ENCODE measurements around the gene TAS2R1. TPM values are rescaled to one million over a fixed set of nuclear protein-coding genes. Genes with fewer than 3 reads are reported as not detected.

The TAS2R1 gene, protein sequence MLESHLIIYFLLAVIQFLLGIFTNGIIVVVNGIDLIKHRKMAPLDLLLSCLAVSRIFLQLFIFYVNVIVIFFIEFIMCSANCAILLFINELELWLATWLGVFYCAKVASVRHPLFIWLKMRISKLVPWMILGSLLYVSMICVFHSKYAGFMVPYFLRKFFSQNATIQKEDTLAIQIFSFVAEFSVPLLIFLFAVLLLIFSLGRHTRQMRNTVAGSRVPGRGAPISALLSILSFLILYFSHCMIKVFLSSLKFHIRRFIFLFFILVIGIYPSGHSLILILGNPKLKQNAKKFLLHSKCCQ
- polyA plus RNA-seq (2011; rRNA removed) (0.06 and 0.54 TPM in 2 replicates), polyA minus RNA-seq (2011; rRNA and poly(A)+ RNA removed) (not detected in 2 replicates)

DNA sequence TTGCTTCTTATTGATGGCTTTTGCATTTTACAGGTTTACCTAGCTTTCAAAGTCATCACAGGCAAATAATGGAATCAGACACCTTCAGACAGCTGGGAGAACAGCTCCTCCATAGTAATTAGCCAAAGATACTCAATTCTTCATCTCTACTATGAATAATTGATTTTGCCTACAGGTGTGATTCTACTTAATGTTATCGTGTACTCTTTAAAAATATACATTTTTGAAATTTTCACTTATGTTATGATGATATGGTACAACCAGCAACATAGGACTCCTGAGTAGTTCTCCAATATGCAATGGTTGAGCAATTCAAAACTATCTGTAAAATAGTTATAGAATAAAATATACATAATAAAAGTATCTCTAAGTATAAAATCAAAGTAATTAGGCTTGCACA is at the start of gene TAS2R1:
Gene TAS2R1 (minus strand): TSS at position 101 of the 400 bp plus-strand sequence. CDS start 319 bp downstream, outside the sequence.
- TF ChIP-seq, protein P1, sequence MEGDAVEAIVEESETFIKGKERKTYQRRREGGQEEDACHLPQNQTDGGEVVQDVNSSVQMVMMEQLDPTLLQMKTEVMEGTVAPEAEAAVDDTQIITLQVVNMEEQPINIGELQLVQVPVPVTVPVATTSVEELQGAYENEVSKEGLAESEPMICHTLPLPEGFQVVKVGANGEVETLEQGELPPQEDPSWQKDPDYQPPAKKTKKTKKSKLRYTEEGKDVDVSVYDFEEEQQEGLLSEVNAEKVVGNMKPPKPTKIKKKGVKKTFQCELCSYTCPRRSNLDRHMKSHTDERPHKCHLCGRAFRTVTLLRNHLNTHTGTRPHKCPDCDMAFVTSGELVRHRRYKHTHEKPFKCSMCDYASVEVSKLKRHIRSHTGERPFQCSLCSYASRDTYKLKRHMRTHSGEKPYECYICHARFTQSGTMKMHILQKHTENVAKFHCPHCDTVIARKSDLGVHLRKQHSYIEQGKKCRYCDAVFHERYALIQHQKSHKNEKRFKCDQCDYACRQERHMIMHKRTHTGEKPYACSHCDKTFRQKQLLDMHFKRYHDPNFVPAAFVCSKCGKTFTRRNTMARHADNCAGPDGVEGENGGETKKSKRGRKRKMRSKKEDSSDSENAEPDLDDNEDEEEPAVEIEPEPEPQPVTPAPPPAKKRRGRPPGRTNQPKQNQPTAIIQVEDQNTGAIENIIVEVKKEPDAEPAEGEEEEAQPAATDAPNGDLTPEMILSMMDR (IDR thresholded peaks at IDR 0.05; ENCODE audit: insufficient read depth, low read depth, low read length) = no peak
- H3K4me3 ChIP-seq (ENCODE audit: low read depth, low read length) = no peak within 1 kb of the TSS
- ChIA-PET POLR2A (no interaction called here), CTCF (no interaction called here)
- H3K36me3 ChIP-seq (ENCODE audit: control insufficient read depth, insufficient read depth, low read length) = no peaks in the 10 kb centered on the region
- H3K27me3 ChIP-seq (ENCODE audit: control insufficient read depth, insufficient read depth, low read length) = no peaks in the 10 kb centered on the region
- DNase-seq (ENCODE audit: low read depth) = no peak

DNA sequence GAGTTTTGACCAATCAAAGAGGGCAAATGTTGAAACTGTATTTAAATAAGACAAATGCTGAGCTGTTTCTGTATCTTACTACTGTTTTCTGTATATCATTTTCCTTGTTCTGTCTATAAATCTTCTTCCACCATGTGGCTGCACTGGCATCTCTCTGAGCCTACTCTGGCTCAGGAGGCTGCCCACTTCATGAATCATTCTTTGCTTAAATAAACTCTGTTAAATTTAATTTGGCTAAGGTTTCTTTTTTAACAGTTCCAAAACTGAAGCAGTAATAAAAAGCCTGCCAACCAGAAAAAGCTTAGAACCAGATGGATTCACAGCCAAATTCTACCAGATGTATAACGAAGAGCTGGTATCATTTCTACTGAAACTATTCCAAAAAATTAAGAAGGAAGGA is 40.2 kb upstream of the TAS2R1 start:
- ChIA-PET CTCF (interaction anchor here (0.6 kb wide), 1 partner anchor 17 kb away, joined by 3 read pairs; no protein-coding TSS in a partner anchor), POLR2A (no interaction called here)
- TF ChIP-seq, protein P1 (IDR thresholded peaks at IDR 0.05; ENCODE audit: insufficient read depth, low read depth, low read length) = no peak
- no peak overlapping the region for H3K4me3 ChIP-seq (ENCODE audit: low read depth, low read length)
- H3K36me3 ChIP-seq (ENCODE audit: control insufficient read depth, insufficient read depth, low read length) = no peaks in the 10 kb centered on the region
- DNase-seq (ENCODE audit: low read depth) = no peak
- H3K27me3 ChIP-seq (ENCODE audit: control insufficient read depth, insufficient read depth, low read length) = no peaks in the 10 kb centered on the region

DNA sequence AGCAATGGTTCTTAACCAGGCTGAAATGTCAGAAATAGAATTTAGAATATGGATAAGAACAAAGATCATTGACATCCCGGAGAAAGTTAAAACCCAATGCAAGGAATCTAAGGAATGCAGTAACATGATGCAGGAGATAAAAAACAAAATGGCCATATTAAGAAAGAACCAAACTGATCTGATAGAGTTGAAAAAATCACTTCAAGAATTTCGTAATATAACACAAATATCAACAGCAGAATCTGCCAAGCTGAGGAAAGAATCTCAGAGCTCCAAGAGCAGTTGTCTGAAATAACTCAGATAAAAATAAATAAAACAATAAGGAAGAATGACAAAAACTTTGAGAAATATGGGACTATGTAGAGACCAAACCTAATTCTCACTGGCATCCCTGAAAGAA is 37.8 kb upstream of the TAS2R1 start:
- no peaks in the 10 kb centered on the region for H3K36me3 ChIP-seq (ENCODE audit: control insufficient read depth, insufficient read depth, low read length)
- no peak for DNase-seq (ENCODE audit: low read depth)
- H3K4me3 ChIP-seq (ENCODE audit: low read depth, low read length) = no peak overlapping the region
- CTCF ChIA-PET = interaction anchor here (1.1 kb wide), 1 partner anchor 124 kb away, joined by 3 read pairs; no protein-coding TSS in a partner anchor
- POLR2A ChIA-PET = no interaction called here
- no peaks in the 10 kb centered on the region for H3K27me3 ChIP-seq (ENCODE audit: control insufficient read depth, insufficient read depth, low read length)
- TF ChIP-seq, protein P1 (IDR thresholded peaks at IDR 0.05; ENCODE audit: insufficient read depth, low read depth, low read length) = no peak

DNA sequence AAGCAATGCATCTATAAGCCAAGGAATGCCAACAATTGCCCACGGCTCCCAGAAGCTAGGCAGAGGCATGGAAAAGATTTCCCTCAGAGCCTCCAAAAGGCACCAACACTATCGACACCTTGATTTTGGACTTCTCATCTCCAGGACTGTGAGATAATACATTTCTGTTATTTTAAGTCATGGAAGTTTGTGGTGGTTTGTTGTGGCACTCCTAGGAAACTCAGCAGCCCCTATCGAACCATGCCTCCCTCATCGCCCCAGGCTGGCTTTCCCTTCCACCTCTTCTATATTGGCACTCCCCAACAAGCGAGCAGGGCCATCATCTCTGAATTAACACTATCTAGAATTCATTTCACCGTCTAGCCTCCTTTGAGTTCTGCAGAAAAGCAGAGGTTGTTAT is 33.7 kb upstream of the TAS2R1 start:
- H3K4me3 ChIP-seq (ENCODE audit: low read depth, low read length) = no peak overlapping the region
- no peaks in the 10 kb centered on the region for H3K27me3 ChIP-seq (ENCODE audit: control insufficient read depth, insufficient read depth, low read length)
- no peak for DNase-seq (ENCODE audit: low read depth)
- TF ChIP-seq, protein P1 (IDR thresholded peaks at IDR 0.05; ENCODE audit: insufficient read depth, low read depth, low read length) = no peak
- ChIA-PET POLR2A (no interaction called here), CTCF (no interaction called here)
- H3K36me3 ChIP-seq (ENCODE audit: control insufficient read depth, insufficient read depth, low read length) = no peaks in the 10 kb centered on the region

DNA sequence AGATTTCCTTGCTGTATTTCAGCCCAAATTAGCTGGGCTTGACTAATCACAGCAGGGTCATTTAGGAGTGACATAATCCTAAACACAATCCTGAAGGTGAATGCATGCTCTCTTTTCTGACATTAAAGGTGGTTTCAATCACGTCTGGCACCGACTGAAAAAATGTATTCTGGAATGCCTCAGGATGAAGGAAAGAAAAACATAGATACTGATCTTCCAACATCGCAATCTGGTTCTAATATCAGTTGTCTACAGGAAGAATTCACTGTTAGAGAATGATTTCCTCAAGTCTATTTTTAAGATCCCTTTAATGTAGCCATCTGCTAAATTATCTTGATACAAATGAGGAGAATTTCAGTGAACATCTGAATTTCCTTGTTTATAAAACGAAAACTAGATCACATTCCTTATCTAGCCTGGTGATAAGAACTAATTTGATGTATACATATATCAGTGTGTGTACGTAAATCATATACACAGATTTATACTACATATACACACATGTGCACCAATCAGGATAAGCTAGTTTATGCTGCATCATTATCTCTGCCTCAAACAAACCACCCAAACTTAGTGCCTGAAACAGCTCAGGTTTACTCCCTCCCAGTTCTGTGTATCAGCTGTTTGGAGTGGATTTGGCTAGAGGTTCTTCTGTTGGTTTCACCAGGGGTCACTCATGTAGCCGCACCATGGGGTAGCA is 31.3 kb upstream of the TAS2R1 start:
- ChIA-PET CTCF (no interaction called here), POLR2A (no interaction called here)
- no peaks in the 10 kb centered on the region for H3K27me3 ChIP-seq (ENCODE audit: control insufficient read depth, insufficient read depth, low read length)
- H3K4me3 ChIP-seq (ENCODE audit: low read depth, low read length) = no peak overlapping the region
- TF ChIP-seq, protein P1 (IDR thresholded peaks at IDR 0.05; ENCODE audit: insufficient read depth, low read depth, low read length) = no peak
- H3K36me3 ChIP-seq (ENCODE audit: control insufficient read depth, insufficient read depth, low read length) = no peaks in the 10 kb centered on the region
- DNase-seq (ENCODE audit: low read depth) = peak; percentile 58
